ENCODE results near the gene MEAK7.

The MEAK7 gene

GRCh38 chr16:84463221-84463620, 41.2 kb downstream of the MEAK7 start:
- no peak for DNase-seq

DNA sequence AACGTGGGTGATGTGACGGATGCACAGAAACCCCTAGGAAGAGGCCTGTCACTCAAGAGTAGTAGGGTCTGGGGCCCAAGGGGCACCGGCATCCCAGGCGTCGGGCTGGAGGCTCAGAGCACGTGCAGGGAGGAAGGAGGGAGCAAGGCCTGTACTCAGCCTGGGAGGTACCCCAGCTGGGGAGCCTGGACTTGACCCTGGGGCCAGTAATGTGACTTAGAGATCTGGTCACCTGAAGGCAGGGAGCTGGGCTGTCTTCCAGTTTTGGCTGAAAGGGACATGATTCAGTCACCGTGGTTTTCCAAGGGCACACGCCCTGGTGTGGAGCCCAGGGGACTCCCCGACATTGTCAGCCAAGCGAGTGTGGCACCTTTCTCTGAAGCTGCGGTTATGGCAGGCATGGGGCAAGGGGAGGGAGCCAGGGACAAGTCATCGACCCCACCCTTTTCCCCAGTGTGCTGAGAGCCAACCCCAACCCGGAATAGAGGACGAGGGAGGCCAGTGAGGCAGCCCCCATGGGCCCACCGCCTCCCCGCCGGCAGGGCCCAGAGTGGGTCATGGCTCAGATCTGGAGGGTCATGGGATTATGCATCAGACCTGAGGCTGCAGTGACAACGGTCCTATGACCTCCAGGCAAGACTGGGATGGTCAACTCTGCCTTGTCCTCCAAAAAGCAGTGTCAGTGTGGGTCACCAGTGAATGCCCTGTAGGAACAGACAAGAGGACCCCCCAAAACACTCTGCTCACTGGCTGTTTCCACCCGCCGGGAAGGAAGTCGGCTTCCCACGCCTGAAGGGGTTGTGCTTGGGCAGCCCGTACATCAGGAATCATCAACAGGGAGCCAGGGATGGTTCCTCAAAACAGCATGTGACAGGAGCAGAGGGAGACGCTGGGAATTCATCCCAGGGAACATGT, 41.9 kb downstream of the MEAK7 start:
- DNase-seq: no peak

- DNase-seq: no peak
Observed at GRCh38 chr16:84461413-84462295, 42.8 kb downstream of the MEAK7 start.

- no peak for DNase-seq
Observed at GRCh38 chr16:84461029-84461412, 43.4 kb downstream of the MEAK7 start.

GRCh38 chr16:84460406-84461028, 43.9 kb downstream of the MEAK7 start:
- DNase-seq: no peak

GRCh38 chr16:84459941-84460405, 44.5 kb downstream of the MEAK7 start:
- DNase-seq: no peak

DNA sequence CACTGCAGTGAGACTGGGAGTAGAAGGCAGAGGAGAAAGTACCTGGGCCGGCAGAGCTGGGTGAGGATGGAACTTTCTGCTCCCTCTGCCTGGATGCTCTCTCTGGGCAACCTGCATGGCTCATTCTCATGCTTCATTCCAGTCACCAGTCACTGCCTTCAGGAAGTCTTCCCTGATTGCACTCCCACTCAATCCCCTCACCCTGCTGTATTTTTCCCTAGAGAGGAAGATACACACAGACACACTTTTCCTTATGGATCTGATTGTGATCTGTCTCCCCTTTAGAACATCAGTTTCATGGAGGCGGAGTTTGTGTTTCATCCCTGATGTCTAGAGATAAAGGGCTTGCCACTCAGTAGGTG, 44.9 kb downstream of the MEAK7 start:
- DNase-seq: no peak

- DNase-seq: no peak
Observed at GRCh38 chr16:84458606-84459532, 45.6 kb downstream of the MEAK7 start.

DNA sequence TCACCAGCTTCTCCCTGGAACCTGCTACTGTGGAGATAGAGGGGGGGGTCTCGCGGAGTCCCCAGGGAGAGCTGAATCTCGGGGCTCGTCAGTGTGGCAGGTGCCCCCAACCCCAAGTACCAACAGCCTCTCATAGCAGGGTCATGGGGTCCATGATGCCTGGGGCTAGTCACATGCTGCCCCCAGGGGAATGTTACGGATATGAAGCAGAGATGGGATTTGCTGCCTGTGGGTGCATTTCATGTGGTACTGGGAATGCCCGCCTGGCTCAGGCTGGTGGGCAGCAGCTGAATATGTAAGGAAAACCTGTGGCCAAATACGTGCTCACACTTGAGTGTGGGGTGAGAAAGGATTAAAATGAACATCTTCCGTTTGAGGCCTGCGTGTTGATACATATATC, 49.4 kb downstream of the MEAK7 start:
- no peak for DNase-seq

Measured in hematopoietic multipotent progenitor cell treated with erythropoietin and hydrocortisone succinate and interleukin-3 and kit ligand, for 8 days (in vitro differentiated cells).